ENCODE data around the gene DDX18. TPM values are rescaled to one million over a fixed set of nuclear protein-coding genes. Genes with fewer than 3 reads are reported as not detected.
A peak's percentile ranks its signal among the peaks of the same experiment; 100 is the strongest.

The DDX18 gene
- total and polyA plus RNA-seq, 2 of the 4 experiments (the other 2 are of a cell fraction) = 34.6 to 69.9 TPM

DNA sequence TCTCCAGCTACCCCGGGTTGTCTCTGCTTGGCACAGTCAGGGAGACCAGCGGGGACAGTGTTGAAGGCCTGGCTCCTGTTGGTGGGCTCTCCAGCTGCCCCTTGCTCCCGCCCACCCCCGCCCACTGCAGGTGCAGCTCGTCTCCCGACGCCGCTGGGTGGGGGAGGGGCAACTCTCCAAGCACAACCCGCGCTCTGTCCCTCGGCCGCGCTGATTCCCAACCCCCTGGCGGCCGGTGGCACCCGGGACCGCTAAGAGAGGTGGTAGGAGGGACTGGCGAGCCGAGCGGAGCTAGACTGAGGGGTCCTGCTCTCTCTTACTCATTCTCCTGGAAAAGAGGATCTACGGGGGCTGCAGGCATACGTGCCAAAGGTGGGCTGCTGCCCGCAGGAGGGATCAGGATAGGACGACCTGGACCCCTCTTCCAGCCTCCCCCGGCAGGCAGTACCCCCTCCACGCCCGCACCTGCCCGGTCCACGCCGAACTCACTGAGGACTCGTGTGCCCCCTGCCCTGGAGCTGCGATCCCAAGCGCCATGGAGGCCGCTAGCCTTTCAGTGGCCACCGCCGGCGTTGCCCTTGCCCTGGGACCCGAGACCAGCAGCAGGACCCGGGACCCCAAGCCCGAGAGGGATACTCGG lies 44.5 kb downstream of the DDX18 start:
- Histone ChIP-seq H4K8ac (ENCODE audit: low read depth in 2 of 2, low read length in 2 of 2) (no peak overlapping the region), H3K4ac (ENCODE audit: low read depth, low read length) (no peak overlapping the region), H3K14ac (replicated peaks; ENCODE audit: low read depth, low read length) (no peak overlapping the region), H4K20me1 (ENCODE audit: insufficient read depth, low read length) (no peaks in the 10 kb centered on the region), H2AFZ (replicated peaks; ENCODE audit: low read length, poor library complexity) (peak overlapping the region; percentile 21), H3K23ac (ENCODE audit: low read depth, low read length) (no peak overlapping the region), H3K27me3 (ENCODE audit: control insufficient read depth, insufficient read depth, low read length) (peaks cover 7% of the 10 kb centered on the region; the same call in 1 of the 2 replicates), H3K9me3 (ENCODE audit: control insufficient read depth, insufficient read depth, low read length) (peaks cover 10% of the 10 kb centered on the region), H3K18ac (ENCODE audit: low read depth, low read length) (no peak overlapping the region), H4K91ac (ENCODE audit: insufficient read depth, low read depth, low read length) (no peak overlapping the region), H2BK120ac (ENCODE audit: low read depth, low read length) (no peak overlapping the region), H2AK9ac (replicated peaks; ENCODE audit: low read depth, low read length, poor library complexity) (no peak overlapping the region), H3K4me3 (ENCODE audit: insufficient read depth, low read depth, low read length) (no peak overlapping the region), H2AK5ac (ENCODE audit: low read depth, low read length) (no peak overlapping the region), H4K5ac (ENCODE audit: low read depth, low read length) (no peak overlapping the region), H3K56ac (ENCODE audit: extremely low read depth, insufficient read depth, low read length) (no peak overlapping the region), H2BK20ac (ENCODE audit: low read depth, low read length) (no peak overlapping the region), H3K27ac (ENCODE audit: insufficient read depth, low read length) (no peak overlapping the region), H3K9ac (ENCODE audit: low read depth, low read length) (no peak overlapping the region), H3K79me1 (ENCODE audit: low read depth in 1 of 2, low read length in 2 of 2) (no peaks in the 10 kb centered on the region), H2BK15ac (ENCODE audit: low read depth, low read length) (no peak overlapping the region), H3K36me3 (ENCODE audit: control insufficient read depth, insufficient read depth, low read length) (no peaks in the 10 kb centered on the region), H3K4me2 (ENCODE audit: low read depth, low read length) (no peak overlapping the region), H3K9me1 (ENCODE audit: insufficient read depth, low read length) (peaks cover 8% of the 10 kb centered on the region; the same call in 1 of the 2 replicates), H3K4me1 (ENCODE audit: control insufficient read depth, insufficient read depth, low read length) (peaks cover 3% of the 10 kb centered on the region; the same call in 1 of the 2 replicates), H2BK5ac (ENCODE audit: low read depth, low read length, poor library complexity, severe bottlenecking) (no peak overlapping the region)
- no TSS peak for BruUV-seq (replicated peaks)
- TF ChIP-seq RCOR1 (IDR thresholded peaks at IDR 0.05; ENCODE audit: insufficient replicate concordance, low read length) = no peak
- TF ChIP-seq CTCF (conservative IDR thresholded peaks at IDR 0.05; ENCODE audit: low read depth, low read length) = no peak
- no peak for TF ChIP-seq MAZ (IDR thresholded peaks at IDR 0.05; ENCODE audit: borderline replicate concordance, low read depth, low read length)
- TF ChIP-seq CEBPB (IDR thresholded peaks at IDR 0.05; ENCODE audit: low read depth, low read length) = no peak
- no peak for TF ChIP-seq MAFK (IDR thresholded peaks at IDR 0.05; ENCODE audit: low read depth, low read length)
- TF ChIP-seq POLR2A (IDR thresholded peaks at IDR 0.05; ENCODE audit: low read depth, low read length) = no peak
- TF ChIP-seq SMC3 (IDR thresholded peaks at IDR 0.05; ENCODE audit: low read depth, low read length) = no peak
- no peak for TF ChIP-seq RFX5 (IDR thresholded peaks at IDR 0.05; ENCODE audit: low read depth, low read length)
- TF ChIP-seq BHLHE40 (IDR thresholded peaks at IDR 0.05; ENCODE audit: low read depth, low read length) = no peak
- no peak for TF ChIP-seq CHD1 (IDR thresholded peaks at IDR 0.05; ENCODE audit: low read depth, low read length)
- TF ChIP-seq ELK1 (IDR thresholded peaks at IDR 0.05; ENCODE audit: borderline replicate concordance, low read depth, low read length) = no peak
- TF ChIP-seq RAD21 (IDR thresholded peaks at IDR 0.05; ENCODE audit: low read length) = no peak
- no peak for TF ChIP-seq NFE2L2 (IDR thresholded peaks at IDR 0.05; ENCODE audit: low read depth, low read length)
- TF ChIP-seq FOS (IDR thresholded peaks at IDR 0.05; ENCODE audit: low read depth, low read length) = no peak
- no peak for TF ChIP-seq MXI1 (IDR thresholded peaks at IDR 0.05; ENCODE audit: borderline replicate concordance, low read depth, low read length)
- TF ChIP-seq, protein P1, sequence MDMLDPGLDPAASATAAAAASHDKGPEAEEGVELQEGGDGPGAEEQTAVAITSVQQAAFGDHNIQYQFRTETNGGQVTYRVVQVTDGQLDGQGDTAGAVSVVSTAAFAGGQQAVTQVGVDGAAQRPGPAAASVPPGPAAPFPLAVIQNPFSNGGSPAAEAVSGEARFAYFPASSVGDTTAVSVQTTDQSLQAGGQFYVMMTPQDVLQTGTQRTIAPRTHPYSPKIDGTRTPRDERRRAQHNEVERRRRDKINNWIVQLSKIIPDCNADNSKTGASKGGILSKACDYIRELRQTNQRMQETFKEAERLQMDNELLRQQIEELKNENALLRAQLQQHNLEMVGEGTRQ (IDR thresholded peaks at IDR 0.05; ENCODE audit: low read depth, low read length) = no peak
- ChIA-PET CTCF (no interaction called here), POLR2A (ENCODE audit: unreplicated experiment) (no interaction called here)
- in situ Hi-C loops (cut with MboI; ENCODE audit: low sequenced_read_pairs) = no loop called here
- dilution Hi-C loops (cut with HindIII; ENCODE audit: low sequenced_read_pairs, unreplicated experiment) = no loop called here
- DNase-seq = no peak
- no peak for ATAC-seq (ENCODE audit: low read depth)
- WGBS, 2 experiments (ENCODE audit: extremely low coverage in 2 of 2, insufficient read length in 1 of 2) = 82% methylated on average over 16 of the region's 41 CpGs; no CpG with 5 or more reads in 1 of the 2 experiments
- intact Hi-C loops (cut with micrococcal nuclease) = no loop called here
